WTC11 (cell line): Measurements from ENCODE around the gene HOXA5. TPM values are rescaled to one million over a fixed set of nuclear protein-coding genes. Genes with fewer than 3 reads are reported as not detected.

Source experiments
- ATF1 ChIP-seq: sonication (generic); formaldehyde crosslinking; IDR thresholded peaks from 2 replicates; pipeline ENCODE4 v1.8.1; 2023; ENCODE audit warnings: mild to moderate bottlenecking, moderate library complexity, missing genetic modification reagents
- ATF6 ChIP-seq: sonication (generic); formaldehyde crosslinking; IDR thresholded peaks from 2 replicates; pipeline ENCODE4 v1.8.1; 2023; ENCODE audit warnings: mild to moderate bottlenecking, missing genetic modification reagents
- CREB1 ChIP-seq: sonication (generic); formaldehyde crosslinking; IDR thresholded peaks from 2 replicates; pipeline ENCODE4 v1.8.0; 2023; ENCODE audit warnings: mild to moderate bottlenecking, missing genetic modification reagents
- ESRRA ChIP-seq: sonication (generic); formaldehyde crosslinking; IDR thresholded peaks from 2 replicates; pipeline ENCODE4 v1.8.1; 2022; ENCODE audit warnings: mild to moderate bottlenecking, missing genetic modification reagents, borderline replicate concordance
- FOXK1 ChIP-seq: sonication (generic); formaldehyde crosslinking; IDR thresholded peaks from 2 replicates; pipeline ENCODE4 v1.8.0; 2022; ENCODE audit warnings: mild to moderate bottlenecking, moderate library complexity, missing genetic modification reagents
- GABPB1 ChIP-seq: sonication (generic); formaldehyde crosslinking; IDR thresholded peaks from 2 replicates; pipeline ENCODE4 v1.8.1; 2023; ENCODE audit warnings: mild to moderate bottlenecking, missing genetic modification reagents
- IRF1 ChIP-seq: sonication (generic); formaldehyde crosslinking; IDR thresholded peaks from 2 replicates; pipeline ENCODE4 v1.8.0; 2023; ENCODE audit warnings: missing genetic modification reagents
- MLX ChIP-seq: sonication (generic); formaldehyde crosslinking; IDR thresholded peaks from 2 replicates; pipeline ENCODE4 v1.8.1; 2023; ENCODE audit warnings: mild to moderate bottlenecking, missing genetic modification reagents, moderate library complexity
- MXD4 ChIP-seq: fragments of 250-450 bp; sonication (Bioruptor Pico); IDR thresholded peaks from 2 replicates; pipeline ENCODE4 v1.8.0; 2021; ENCODE audit warnings: mild to moderate bottlenecking, moderate library complexity, borderline replicate concordance
- TCF7 ChIP-seq: sonication (generic); formaldehyde crosslinking; IDR thresholded peaks from 2 replicates; pipeline ENCODE4 v1.8.0; 2022; ENCODE audit warnings: mild to moderate bottlenecking, low read depth, missing genetic modification reagents, moderate library complexity
- TEAD1 ChIP-seq: sonication (generic); formaldehyde crosslinking; IDR thresholded peaks from 2 replicates; pipeline ENCODE4 v1.8.0; 2022; ENCODE audit warnings: mild to moderate bottlenecking, missing genetic modification reagents
- TEAD4 ChIP-seq: sonication (generic); formaldehyde crosslinking; IDR thresholded peaks from 2 replicates; pipeline ENCODE4 v1.8.0; 2022; ENCODE audit warnings: mild to moderate bottlenecking, missing genetic modification reagents
- ZNF263 ChIP-seq: sonication (generic); formaldehyde crosslinking; IDR thresholded peaks from 2 replicates; pipeline ENCODE4 v1.8.1; 2022; ENCODE audit warnings: low read depth, mild to moderate bottlenecking, moderate library complexity, missing genetic modification reagents
- total RNA-seq: library from RNA; stranded (reverse); gene quantifications from 3 replicates; pipeline ENCODE4 v1.2.3, GENCODE V29; 2021
- TF ChIP-seq, protein P1 (sequence below): sonication (generic); formaldehyde crosslinking; conservative IDR thresholded peaks from 2 replicates; pipeline ENCODE4 v1.8.1; 2023; ENCODE audit warnings: mild to moderate bottlenecking, low read depth, missing genetic modification reagents, moderate library complexity
- TF ChIP-seq, protein P2 (sequence below): fragments of 250-450 bp; sonication (Bioruptor Pico); IDR thresholded peaks from 2 replicates; pipeline ENCODE4 v1.9.0; 2021; ENCODE audit warnings: mild to moderate bottlenecking
- TF ChIP-seq, protein P3 (sequence below): sonication (generic); formaldehyde crosslinking; IDR thresholded peaks from 2 replicates; pipeline ENCODE4 v1.8.1; 2023; ENCODE audit warnings: mild to moderate bottlenecking, missing genetic modification reagents, moderate library complexity
- TF ChIP-seq, protein P4 (sequence below): fragments of 250-450 bp; sonication (Bioruptor Pico); IDR thresholded peaks from 2 replicates; pipeline ENCODE4 v1.9.0; 2021; ENCODE audit warnings: mild to moderate bottlenecking, borderline replicate concordance
- TF ChIP-seq, protein P5 (sequence below): sonication (generic); formaldehyde crosslinking; IDR thresholded peaks from 2 replicates; pipeline ENCODE4 v1.8.0; 2022; ENCODE audit warnings: mild to moderate bottlenecking, missing genetic modification reagents
- TF ChIP-seq, protein P6 (sequence below): fragments of 250-450 bp; sonication (Bioruptor Pico); IDR thresholded peaks from 2 replicates; pipeline ENCODE4 v2.1.2; 2022; ENCODE audit warnings: mild to moderate bottlenecking, moderate library complexity
- TF ChIP-seq, protein P7 (sequence below): sonication (generic); formaldehyde crosslinking; IDR thresholded peaks from 2 replicates; pipeline ENCODE4 v1.8.0; 2022; ENCODE audit warnings: mild to moderate bottlenecking, missing genetic modification reagents

The HOXA5 gene
- total RNA-seq, 1 experiment from 2014 or later, result not detected

- TF ChIP-seq ATF6 (CRISPR knock-in tag), result no peak
- TF ChIP-seq, protein P1, sequence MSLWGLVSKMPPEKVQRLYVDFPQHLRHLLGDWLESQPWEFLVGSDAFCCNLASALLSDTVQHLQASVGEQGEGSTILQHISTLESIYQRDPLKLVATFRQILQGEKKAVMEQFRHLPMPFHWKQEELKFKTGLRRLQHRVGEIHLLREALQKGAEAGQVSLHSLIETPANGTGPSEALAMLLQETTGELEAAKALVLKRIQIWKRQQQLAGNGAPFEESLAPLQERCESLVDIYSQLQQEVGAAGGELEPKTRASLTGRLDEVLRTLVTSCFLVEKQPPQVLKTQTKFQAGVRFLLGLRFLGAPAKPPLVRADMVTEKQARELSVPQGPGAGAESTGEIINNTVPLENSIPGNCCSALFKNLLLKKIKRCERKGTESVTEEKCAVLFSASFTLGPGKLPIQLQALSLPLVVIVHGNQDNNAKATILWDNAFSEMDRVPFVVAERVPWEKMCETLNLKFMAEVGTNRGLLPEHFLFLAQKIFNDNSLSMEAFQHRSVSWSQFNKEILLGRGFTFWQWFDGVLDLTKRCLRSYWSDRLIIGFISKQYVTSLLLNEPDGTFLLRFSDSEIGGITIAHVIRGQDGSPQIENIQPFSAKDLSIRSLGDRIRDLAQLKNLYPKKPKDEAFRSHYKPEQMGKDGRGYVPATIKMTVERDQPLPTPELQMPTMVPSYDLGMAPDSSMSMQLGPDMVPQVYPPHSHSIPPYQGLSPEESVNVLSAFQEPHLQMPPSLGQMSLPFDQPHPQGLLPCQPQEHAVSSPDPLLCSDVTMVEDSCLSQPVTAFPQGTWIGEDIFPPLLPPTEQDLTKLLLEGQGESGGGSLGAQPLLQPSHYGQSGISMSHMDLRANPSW, result no peak
- peak; percentile 84 for TF ChIP-seq FOXK1 (CRISPR knock-in tag)
- TF ChIP-seq TEAD4 (CRISPR knock-in tag), result 0 out of 2 replicates have a peak, but pooled peaks have one; percentile 17
- no peak for TF ChIP-seq MLX (CRISPR knock-in tag)
- TF ChIP-seq, protein P2, sequence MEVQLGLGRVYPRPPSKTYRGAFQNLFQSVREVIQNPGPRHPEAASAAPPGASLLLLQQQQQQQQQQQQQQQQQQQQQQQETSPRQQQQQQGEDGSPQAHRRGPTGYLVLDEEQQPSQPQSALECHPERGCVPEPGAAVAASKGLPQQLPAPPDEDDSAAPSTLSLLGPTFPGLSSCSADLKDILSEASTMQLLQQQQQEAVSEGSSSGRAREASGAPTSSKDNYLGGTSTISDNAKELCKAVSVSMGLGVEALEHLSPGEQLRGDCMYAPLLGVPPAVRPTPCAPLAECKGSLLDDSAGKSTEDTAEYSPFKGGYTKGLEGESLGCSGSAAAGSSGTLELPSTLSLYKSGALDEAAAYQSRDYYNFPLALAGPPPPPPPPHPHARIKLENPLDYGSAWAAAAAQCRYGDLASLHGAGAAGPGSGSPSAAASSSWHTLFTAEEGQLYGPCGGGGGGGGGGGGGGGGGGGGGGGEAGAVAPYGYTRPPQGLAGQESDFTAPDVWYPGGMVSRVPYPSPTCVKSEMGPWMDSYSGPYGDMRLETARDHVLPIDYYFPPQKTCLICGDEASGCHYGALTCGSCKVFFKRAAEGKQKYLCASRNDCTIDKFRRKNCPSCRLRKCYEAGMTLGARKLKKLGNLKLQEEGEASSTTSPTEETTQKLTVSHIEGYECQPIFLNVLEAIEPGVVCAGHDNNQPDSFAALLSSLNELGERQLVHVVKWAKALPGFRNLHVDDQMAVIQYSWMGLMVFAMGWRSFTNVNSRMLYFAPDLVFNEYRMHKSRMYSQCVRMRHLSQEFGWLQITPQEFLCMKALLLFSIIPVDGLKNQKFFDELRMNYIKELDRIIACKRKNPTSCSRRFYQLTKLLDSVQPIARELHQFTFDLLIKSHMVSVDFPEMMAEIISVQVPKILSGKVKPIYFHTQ (CRISPR knock-in tag), result no peak
- TF ChIP-seq, protein P3, sequence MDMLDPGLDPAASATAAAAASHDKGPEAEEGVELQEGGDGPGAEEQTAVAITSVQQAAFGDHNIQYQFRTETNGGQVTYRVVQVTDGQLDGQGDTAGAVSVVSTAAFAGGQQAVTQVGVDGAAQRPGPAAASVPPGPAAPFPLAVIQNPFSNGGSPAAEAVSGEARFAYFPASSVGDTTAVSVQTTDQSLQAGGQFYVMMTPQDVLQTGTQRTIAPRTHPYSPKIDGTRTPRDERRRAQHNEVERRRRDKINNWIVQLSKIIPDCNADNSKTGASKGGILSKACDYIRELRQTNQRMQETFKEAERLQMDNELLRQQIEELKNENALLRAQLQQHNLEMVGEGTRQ (CRISPR knock-in tag), result peak; percentile 85
- TF ChIP-seq, protein P4, sequence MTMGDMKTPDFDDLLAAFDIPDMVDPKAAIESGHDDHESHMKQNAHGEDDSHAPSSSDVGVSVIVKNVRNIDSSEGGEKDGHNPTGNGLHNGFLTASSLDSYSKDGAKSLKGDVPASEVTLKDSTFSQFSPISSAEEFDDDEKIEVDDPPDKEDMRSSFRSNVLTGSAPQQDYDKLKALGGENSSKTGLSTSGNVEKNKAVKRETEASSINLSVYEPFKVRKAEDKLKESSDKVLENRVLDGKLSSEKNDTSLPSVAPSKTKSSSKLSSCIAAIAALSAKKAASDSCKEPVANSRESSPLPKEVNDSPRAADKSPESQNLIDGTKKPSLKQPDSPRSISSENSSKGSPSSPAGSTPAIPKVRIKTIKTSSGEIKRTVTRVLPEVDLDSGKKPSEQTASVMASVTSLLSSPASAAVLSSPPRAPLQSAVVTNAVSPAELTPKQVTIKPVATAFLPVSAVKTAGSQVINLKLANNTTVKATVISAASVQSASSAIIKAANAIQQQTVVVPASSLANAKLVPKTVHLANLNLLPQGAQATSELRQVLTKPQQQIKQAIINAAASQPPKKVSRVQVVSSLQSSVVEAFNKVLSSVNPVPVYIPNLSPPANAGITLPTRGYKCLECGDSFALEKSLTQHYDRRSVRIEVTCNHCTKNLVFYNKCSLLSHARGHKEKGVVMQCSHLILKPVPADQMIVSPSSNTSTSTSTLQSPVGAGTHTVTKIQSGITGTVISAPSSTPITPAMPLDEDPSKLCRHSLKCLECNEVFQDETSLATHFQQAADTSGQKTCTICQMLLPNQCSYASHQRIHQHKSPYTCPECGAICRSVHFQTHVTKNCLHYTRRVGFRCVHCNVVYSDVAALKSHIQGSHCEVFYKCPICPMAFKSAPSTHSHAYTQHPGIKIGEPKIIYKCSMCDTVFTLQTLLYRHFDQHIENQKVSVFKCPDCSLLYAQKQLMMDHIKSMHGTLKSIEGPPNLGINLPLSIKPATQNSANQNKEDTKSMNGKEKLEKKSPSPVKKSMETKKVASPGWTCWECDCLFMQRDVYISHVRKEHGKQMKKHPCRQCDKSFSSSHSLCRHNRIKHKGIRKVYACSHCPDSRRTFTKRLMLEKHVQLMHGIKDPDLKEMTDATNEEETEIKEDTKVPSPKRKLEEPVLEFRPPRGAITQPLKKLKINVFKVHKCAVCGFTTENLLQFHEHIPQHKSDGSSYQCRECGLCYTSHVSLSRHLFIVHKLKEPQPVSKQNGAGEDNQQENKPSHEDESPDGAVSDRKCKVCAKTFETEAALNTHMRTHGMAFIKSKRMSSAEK (CRISPR knock-in tag), result no peak
- no peak for TF ChIP-seq CREB1 (CRISPR knock-in tag)
- TF ChIP-seq ATF1 (CRISPR knock-in tag), result no peak
- TF ChIP-seq GABPB1 (CRISPR knock-in tag), result no peak
- TF ChIP-seq, protein P5, sequence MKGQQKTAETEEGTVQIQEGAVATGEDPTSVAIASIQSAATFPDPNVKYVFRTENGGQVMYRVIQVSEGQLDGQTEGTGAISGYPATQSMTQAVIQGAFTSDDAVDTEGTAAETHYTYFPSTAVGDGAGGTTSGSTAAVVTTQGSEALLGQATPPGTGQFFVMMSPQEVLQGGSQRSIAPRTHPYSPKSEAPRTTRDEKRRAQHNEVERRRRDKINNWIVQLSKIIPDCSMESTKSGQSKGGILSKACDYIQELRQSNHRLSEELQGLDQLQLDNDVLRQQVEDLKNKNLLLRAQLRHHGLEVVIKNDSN (CRISPR knock-in tag), result peak; percentile 81
- no peak for TF ChIP-seq ESRRA (CRISPR knock-in tag)
- no peak for TF ChIP-seq ZNF263 (CRISPR knock-in tag)
- TF ChIP-seq TEAD1 (CRISPR knock-in tag), result 0 out of 2 replicates have a peak, but pooled peaks have one; percentile 18
- no peak for TF ChIP-seq IRF1
- TF ChIP-seq, protein P6, sequence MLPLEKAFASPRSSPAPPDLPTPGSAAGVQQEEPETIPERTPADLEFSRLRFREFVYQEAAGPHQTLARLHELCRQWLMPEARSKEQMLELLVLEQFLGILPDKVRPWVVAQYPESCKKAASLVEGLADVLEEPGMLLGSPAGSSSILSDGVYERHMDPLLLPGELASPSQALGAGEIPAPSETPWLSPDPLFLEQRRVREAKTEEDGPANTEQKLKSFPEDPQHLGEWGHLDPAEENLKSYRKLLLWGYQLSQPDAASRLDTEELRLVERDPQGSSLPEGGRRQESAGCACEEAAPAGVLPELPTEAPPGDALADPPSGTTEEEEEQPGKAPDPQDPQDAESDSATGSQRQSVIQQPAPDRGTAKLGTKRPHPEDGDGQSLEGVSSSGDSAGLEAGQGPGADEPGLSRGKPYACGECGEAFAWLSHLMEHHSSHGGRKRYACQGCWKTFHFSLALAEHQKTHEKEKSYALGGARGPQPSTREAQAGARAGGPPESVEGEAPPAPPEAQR, result no peak
- TF ChIP-seq, protein P7, sequence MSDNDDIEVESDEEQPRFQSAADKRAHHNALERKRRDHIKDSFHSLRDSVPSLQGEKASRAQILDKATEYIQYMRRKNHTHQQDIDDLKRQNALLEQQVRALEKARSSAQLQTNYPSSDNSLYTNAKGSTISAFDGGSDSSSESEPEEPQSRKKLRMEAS (CRISPR knock-in tag), result 0 out of 2 replicates have a peak, but pooled peaks have one; percentile 33
- TF ChIP-seq TCF7, result no peak
- no peak for TF ChIP-seq MXD4 (CRISPR knock-in tag)
Measured at GRCh38 chr7:27143023-27143949, at the start of gene HOXA5 (continued).
